Activated CD4-positive, alpha-beta T cell treated with anti-CD3 and anti-CD28 coated beads, Interleukin-2, Interleukin-6, amounts not matched to agents 100 ng/mL and 50 ng/mL, durations not matched to agents 16 hours and 8 hours (primary cell): ENCODE data around the gene STXBP1.

ENCODE experiments used
- DNase-seq: peaks from one replicate; pipeline ENCODE4 v3.0.0-alpha.2; 2020

The STXBP1 gene

DNA sequence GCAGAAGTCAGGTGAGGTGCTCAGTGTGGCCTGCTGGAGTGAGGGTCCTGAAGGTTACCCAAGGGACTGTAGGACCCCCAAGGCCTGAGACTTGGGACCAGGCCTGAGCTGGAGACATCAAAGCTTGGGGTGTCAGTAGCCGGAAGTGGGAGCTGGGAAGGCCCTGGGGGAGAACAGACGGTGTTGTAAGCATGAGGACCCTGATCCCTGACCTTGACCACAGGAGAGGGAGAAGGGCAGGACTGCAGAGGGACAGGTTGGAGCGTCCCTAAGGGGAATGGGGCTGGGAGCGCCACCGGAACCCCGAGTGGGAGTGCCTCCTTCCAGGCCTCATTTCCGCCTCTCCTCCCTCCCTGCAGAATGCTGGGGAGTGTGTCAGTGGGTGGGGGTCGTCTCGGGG lies 104.3 kb downstream of the STXBP1 start:
- DNase-seq, result no peak

DNA sequence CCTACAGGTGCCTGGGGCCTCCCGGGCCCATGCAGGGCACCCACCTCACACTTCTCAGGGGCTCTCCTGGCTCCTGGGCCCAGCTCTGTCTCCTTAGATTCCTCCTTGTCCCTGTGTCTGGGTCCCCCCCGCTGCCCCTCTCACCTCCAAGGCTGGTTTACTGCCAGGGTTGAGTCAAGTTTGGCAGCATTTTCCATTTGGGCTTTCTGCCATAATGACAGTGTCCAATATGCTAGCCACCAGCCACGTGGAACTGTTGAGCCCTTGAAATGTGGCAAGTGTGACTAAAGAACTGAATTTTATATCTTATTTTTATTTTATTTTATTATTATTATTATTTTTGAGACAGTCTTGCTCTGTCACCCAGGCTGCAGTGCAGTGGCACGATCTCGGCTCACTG lies 105.7 kb downstream of the STXBP1 start:
- DNase-seq, result no peak

DNA sequence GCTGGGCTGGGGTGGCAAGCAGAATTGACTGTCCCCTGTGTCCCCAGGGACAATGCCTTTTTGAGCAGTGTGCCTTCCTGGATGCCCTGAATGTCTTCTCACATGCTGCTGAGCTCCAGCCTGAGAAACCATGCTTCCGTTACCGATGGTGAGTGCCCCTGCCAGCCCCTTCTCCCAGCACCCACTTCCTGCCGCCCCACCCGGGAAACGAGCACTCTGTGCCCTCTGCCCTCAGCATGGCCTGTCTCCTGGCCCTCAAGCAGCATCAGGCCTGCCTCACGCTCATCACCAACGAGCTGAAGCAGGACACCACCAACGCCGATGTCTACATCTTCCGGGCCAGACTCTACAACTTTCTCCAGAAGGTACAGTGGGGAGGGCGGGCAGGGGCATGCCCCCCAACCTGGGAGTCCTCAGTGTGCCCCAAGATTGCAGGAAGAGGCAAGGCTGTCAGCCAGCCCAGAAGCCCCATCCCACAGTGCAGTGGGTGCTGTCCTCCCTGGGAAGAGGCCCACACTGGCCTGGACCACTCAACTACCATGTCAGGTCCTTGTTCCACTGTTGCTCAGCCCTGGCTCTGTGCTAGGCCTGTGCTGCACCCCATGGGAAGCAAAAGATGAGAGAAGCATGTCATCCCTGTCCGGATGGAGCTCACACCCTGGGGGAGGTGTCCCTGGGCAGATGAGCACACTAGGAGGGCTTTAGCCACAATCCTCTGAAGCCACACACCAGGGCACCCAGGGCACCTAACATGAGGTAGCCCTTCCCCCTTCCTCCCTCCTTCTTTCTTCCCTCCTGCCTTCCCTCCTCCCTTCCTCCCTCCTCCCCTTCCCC lies 108.2 kb downstream of the STXBP1 start:
- DNase-seq, result no peak

DNA sequence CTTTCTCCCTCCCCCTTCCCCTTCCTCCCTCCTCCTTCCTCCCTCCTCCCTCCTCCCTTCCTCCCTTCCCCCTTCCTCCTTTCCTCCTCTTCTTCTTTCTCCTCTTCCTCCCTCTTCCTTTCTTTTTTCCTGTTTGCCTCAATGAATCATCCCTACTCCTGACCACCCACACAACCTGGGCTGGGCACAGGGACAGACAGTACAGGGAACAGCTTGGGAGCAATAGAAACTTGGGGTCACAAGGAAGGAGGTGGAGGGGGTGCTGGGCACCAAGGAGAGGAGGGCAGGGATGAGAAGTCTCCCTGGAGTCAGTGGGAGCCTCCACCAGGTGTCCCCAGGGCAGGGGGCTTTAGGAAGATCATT lies 108.8 kb downstream of the STXBP1 start:
- no peak for DNase-seq

DNA sequence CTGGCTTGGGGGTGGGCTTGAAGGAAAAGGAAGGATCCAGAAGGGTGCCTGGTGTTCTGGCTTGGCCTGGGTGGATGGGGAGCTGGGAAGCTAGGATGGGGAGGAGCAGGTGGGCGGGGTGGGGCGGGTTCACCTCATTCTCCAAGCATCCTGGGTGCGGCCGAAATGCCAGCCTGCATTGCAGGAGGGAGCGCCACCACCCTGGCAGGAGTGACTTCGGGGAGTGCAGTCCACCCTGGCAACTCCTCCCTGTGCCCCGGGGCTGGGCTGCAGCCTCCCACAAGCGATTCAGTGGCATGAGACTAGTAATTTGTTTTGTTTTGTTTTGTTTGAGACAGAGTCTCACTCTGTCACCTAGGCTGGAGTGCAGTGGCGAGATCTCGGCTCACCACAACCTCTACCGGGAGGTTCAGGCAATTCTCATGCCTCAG lies 109.3 kb downstream of the STXBP1 start:
- no peak for DNase-seq

DNA sequence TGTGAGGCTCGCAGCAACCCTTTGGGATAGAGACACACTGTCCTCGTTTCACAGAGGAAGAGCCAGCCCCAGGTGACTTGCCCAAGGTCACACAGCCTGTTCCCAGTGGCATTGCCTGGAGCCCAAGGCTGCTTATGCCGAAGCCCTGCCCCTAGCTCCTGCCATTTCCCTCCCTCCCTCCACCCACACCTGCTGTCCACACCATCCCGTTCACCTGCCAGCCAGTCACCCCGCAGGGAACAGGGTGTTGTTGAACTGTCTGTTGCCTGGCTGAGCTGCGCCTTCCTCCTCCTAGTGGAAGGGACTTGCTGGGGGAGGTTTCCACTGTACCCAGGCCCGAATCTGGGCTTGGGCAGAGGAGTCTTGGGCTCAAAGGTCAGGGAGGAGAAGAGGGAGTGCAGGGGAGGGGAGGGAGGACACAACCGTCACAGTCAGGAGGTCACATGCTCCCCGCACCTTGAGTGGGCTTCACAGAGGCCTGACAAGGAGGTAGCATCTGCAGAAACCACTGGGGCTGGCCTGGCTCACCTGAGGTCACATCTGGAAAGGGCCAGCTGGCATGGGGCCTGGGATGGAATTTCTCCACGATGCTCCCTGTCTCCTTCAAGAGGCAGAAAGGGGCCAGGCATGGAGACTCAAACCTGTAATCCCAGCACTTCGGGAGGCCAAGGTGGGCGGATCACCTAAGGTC lies 110.1 kb downstream of the STXBP1 start:
- DNase-seq, result no peak

DNA sequence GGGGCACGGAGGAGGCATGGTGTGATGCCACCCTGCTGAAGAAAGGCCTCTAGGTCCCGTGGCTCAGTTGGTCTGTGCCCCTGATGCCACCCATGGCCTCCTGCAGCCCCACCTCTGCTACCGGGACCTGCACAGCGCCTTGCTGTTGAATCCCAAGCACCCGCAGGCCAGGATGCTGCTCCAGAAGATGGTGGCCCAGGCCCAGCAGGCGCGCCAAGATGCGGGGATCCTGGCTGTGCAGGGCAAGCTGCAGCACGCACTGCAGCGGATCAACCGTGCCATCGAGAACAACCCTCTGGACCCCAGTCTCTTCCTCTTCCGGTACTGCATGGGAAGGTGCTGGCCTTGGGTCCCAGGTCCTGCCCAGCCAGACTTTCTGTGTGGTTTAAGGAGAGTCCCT lies 110.9 kb downstream of the STXBP1 start:
- DNase-seq, result no peak

DNA sequence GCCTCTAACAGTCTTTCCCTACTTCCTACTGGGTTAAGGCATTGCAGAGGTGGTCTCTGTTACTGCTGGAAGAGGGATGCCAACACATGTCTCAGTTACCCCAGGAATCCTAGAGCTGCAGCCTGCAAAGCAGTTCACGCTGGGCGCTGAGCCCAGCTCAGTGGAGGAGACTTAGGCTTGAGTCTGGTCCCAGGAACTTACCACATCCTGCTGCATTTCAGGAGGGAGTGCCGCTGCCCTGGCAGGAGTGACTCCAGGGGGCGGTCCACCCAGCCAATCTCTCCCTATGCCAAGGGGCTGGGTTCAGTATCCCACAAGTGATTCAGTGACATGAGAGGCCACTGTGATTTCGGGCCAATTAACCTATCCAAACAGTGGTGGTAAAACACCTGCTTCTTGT lies 111.4 kb downstream of the STXBP1 start:
- no peak for DNase-seq

DNA sequence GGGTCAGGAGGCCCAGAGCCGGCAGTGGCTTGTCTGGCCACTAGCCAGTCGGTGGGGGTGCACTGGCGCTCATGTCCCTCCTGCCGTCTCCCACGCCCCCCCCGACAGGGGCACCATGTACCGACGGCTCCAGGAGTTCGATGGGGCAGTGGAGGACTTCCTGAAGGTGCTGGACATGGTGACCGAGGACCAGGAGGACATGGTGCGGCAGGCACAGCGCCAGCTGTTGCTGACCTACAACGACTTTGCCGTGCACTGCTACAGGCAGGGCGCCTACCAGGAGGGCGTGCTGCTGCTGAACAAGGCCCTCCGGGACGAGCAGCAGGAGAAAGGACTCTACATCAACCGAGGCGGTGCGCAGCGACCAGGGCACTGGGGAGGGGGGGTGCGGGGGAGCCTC lies 111.9 kb downstream of the STXBP1 start:
- DNase-seq, result no peak

DNA sequence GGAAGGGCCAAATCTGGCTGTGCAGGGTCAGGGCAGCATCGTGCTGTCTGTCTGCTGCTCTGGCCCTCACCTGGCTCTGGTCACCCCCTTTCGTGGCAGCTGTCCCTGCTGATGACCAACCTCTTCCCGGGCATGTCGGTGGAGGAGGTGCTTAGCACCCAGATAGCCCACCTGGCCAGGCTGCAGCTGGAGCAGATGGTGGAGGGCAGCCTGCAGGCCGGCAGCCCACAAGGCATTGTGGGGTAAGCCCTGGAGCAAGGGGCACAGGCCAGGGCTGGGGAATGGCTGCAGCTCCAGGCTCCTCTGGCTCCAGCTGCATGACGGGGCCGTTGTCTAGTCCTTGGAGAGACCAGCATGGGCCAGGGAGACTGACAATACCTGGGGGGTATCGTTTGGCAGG lies 114.8 kb downstream of the STXBP1 start:
- no peak for DNase-seq

DNA sequence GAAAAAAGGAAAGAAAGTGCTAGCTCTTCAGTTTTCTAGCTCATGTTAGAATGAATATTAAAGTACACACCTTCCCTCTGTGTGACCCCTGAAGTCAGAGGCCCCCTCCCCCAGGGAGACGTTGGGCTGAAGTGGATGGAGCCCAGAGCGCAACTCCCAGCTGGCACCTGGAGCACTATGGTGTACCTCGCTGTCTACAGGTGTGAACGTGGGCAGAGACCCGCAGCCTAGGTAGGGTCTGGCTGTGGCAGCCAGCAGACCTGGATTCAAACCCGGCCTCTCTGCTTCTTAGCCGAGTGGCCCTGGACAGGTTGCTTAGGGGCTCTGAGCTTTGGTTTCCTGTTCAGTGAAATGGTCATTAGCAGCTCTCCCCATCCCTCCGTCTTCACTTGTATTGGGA lies 116.7 kb downstream of the STXBP1 start:
- no peak for DNase-seq

DNA sequence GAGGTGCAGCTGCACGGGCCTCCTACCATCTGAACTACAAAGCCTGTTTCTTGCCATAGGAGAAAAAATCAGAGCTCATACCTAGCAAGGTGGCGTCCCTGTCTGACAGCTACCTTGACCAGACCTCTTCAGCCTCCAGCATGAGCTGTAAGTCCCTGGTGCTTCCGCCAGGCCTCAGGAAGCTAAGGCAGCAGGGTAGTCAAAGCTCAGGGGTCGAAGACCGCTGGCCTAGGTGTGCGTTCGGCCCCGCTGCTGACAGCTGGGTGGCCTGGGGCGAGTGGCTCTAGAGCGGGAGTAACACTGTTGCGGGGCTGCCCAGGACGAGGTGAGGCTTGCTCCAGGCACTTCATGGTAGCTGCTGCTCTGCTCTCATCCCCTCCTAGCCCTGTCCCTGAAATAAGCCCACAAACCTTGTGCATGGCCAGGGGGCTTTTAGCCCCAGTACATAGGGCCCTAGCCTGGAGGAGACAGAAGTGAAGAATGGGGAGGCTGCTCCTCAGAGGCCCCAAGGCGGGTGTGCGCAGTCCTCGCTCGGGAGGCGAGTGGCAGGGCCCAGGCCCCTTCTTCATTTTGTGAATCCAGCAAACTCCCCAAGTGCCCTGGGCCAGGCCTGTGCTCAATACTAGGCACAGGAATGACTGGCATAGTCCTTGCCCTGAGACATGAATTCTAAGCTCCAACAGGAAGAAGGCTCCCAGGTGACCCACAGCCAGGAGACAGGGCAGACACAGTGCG lies 117.6 kb downstream of the STXBP1 start:
- DNase-seq, result no peak

DNA sequence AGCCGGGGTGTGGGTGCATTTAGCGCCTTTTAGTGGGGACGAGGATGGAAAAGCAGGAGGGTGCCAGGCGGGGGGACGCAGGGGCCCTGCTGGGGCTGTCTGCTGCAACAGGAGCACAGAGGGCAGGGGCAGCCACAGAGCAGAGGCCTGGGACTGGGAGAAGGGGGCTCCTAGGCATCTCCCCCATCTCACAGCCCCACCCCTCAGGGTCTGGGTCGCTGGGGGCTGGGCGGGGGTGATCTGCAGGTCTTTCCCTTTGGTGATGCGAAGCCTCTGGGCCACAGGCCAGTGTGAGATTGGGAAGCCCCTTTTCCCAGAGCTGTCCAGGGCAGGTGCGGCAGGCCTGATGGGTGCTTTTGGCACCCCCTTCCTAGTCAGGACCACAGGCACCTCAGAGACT lies 118.2 kb downstream of the STXBP1 start:
- DNase-seq, result no peak

DNA sequence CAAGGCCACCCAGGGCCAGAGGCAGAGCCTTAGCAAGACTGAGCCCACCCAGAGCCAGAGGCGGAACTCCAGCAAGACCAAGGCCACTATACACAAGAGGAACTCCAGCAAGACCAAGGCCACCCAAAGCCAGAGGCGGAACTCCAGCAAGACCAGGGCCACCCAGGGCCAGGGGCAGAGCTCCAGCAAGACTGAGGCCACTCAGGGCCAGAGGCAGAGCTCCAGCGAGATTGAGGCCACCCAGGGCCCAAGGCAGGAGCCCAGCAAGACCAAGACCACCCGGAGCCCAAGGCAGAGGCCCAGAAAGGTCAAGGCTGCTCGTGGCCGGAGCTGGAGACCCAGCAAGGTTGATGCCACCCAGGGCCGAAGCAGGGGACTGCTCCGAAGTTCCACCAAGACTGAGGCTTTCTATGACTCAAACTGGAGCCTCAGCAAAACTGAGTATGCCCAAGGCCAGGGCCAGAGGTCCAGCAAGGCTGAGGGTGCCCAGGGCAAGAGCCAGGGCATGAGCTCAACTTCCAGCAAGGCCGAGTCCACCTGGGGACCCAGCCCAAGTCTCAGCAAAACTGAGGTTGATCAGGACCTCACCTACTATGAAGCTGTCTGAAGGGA lies 118.8 kb downstream of the STXBP1 start:
- DNase-seq, result no peak

DNA sequence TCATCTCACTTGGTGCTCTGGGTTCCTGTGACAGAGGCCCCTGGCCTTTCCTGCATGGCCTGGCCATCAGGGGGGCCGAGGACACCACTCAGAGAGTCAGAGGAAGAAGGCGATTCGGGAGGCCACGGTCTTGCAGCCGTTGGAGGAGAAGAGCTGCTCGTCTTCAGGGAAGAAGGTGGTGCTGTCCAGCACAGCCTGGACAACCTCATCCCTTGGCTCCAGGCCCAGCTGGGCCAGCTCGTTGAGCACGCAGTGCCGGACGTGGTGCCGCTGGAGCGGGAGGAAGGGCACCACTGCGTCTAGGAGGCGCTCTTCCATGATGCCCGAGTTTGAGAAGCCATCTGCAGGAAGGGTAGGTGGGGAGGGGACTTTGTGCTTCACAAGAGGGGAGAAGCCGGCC lies 119.9 kb downstream of the STXBP1 start:
- DNase-seq, result no peak

DNA sequence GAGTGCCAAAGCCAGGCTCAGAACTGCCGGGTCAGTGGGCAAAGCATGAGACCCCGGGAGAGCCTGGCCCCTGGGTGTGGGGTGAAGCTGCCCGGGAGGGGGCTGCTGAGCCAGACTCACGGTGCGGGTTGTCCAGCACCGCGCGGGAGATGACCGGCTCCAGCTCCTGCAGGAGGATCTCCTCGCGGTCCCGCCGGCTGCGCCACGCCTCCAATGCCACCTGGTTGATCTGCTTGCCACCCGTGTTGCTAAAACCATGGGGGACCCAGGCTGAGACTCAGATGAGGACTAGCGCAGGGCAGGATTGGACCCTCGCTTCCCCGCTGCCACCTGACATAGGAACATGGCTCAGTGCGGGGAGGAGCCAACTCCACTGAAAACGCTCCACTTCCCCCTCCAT lies 120.4 kb downstream of the STXBP1 start:
- DNase-seq, result no peak

DNA sequence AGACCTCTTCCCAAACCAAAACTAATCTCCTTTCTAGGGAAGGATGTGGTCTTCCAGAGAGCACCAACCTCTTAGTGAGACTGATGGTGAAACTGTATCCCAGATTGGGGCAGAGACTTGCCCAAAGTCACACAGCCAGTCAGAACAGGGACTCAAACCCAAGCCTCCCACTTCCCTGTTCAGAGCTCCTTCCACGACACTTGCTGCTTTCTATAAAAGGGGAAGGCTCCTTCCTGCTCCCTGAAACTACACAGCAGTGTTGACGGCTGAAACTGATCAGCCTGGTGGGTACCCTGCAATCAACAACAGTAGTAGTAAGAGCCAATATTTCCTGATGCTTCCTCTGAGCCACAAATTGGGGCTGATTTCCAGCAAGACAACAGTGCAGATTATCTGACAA lies 121.5 kb downstream of the STXBP1 start:
- no peak for DNase-seq

DNA sequence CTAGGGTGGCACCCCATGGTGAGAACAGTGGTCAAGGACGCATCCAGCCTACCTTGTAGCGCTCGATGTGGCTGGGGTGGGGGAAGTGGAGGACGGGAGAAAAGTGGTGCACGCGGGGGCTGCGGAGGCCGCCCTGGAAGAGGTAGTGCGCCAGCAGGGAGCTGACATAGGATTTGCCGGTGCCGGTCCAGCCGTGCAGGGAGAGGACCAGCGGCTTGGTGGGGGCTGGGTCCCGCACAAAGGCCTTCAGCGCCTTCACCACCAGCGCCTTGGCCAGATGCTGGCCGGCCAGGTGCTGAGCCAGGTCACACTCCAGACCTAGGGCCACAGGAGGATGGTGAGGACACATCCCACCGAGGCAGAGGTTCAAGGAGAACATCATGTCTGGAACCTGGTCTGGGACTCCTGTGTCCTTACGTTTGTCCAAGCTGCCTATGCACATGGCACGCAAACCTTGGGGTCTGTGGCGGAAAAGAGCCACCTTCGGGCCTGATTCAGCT lies 122.2 kb downstream of the STXBP1 start:
- DNase-seq, result peak; percentile 92

DNA sequence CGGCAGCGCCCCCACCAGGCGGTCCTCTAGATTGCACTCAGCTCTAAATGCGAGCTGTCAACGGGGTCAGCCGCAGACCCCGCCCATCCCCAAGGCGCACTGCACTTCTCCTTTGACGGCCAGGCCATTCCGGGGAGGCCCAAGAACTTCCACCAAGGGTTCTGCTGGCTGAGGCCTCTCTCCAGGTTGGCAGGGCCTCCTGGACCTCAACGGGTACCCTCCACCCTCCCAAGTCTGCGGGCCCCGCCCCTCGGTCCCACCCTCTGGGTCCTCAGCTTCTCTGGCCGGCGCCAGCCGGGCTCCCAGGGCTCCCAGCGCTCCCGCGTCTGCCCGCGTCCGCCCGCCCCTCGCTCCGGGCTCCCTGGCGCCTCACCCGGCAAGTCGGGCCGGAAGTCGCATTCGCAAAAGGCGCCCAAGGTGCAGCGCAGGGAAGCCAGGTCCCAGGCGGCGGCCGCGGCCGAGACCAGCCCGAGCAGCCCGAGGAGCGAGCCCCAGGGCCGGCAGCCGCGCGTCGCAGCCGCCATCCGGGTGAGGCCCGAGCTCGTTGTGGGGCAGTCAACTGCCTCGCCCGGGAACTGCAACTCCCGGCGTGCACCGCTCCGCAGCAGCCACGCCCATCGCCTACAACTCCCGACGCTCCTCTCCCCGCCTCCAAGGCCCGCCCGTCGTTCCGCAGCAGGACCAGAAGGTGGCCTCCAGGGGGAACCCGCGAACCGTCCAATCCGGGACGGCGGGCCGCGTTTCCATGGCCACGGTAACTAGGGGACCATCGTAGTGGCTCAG lies 122.9 kb downstream of the STXBP1 start, which contains the start of gene TOR2A:
Gene TOR2A (minus strand): TSS at position 548 of the 783 bp plus-strand sequence. CDS start 24 bp downstream, at position 524.
- peak; percentile 98 for DNase-seq

DNA sequence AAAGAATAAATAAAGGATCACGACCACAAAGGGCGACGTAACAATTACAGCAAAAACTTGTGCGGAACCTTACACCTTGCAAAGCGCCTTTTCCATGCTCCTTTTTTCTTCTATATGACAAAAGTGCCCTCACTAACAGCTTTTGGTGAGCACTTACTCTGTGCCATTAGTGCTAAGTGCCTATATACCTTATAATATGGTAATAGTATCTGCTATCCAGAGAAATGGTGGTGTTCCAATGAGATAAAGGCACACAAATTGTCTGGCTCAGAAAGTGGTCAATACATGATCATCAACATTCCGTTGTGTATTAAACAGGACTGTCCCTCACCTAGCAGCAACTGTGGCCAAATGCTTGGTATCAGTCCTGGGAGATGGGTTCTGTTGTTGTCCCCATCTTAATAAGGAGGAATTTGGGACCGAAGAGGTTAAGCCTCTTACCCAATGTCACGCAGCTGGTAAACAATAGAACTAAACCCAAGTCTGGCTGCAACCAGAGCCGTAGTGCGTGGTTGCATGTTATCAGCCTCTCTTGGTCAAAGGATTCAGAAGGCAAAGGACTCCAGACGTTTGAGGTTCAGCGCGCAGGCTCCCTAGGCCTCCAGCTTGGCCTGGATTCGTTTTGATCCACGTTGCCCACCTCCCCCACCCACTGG lies 123.6 kb downstream of the STXBP1 start:
- DNase-seq, result no peak

DNA sequence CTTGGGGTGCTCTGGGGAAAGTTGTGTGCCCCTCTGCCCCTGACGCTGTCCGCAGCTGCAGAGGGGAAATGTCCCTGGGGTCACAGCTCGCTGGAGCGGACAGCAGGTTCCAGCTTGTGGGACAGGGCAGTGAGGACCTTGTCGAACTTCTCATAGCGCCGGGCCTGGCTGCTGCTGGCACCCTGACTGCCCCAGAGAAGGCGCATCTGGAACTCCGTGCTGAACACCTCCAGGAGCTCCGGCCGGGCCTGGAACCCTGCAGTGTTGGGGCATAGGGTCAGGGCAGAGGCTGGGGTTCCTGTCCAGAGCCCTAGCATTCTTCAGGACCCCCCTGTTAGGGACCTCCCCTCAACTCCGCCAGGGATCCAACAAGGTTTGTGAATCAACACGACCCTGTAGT lies 126.6 kb downstream of the STXBP1 start:
- no peak for DNase-seq
